Activated CD4-positive, alpha-beta T cell treated with anti-CD3 and anti-CD28 coated beads for 1 hour (primary cell): ENCODE measurements around the gene CARMIL1.

ENCODE experiments used
- DNase-seq: peaks from one replicate; pipeline ENCODE4 v3.0.0-alpha.2; 2020

The CARMIL1 gene

DNA sequence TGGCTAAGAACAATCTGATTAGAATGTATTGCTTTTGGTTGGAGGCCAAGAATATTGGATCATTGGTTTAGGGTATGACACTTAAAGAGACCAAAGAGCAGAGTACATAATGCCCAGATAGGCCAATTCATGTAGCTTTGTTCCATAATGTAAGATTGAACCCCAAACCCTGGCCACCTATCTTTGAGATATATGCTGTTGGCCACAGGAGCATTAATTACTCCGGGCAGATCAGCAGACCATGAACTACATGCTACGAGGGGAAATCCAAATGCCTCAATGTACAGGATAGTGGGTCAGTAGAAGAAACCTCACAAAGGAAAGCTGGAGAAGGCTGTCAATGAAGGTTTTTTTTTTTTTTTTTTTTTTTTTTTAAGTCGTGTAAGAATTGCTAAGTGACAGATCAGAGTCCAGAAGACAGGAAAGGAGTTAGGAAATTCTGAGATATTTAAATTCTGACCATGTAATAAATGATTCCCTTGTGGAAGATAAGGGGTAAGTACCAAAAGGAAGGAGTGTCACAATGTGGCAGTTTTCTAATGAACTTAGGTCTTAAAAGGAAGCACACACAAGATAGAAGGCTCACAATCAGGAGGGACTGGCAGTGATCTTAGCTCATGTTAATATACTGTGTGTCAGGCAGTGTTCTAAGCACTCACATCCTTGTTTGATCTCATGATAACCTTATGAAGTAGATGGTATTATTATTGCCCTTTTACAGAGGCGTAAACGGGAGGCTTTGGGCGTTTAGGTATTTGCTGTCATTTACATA is 61.4 kb downstream of the CARMIL1 start:
- no peak for DNase-seq

DNA sequence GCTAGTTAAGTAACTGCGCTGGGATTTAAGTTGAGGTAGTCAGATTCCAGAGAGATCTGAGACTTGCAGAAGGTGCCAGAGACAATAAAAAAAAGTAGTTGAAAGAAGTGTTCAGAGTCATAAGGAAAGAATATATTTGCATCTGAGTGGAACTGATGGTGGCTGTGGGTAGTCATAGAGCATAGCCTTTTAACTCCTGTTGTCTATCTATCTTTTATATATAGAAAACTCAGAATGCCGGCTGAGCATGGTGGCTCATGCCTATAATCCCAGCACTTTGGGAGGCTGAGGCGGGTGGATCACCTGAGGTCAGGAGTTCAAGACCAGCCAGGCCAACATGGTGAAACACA is 62.0 kb downstream of the CARMIL1 start:
- DNase-seq: no peak

DNA sequence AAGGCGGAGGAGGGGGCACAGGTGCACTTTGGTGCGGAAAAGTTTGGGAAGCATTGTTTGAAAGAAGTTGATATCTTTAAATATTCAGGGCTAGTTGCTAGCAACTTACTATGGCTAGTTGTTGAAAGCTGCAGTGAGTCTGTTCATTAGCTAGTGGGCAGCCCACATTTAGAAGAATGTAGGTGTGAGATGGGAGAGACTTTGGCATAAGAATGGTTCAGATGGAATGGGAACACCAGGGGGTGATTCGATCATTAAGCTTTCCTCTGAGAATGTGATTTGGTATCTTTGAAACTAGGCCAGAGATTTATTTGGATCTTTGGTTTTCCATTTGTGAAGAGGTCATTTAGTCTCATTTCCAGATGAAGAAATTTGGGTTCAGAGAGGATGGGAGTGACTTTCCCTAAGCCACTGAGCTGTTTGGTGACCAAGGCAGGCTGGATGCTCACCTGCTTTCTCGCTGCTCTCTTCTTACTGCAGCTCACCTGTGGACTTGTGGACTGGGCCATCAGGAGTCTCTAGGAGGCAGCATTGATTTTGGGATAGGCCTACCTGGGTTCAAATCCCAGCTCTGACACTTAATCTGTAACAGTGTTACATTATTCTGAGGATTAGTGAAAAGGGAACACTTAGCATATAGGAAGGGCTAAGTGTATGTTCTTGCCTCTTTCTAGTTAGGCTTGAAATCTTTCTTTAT is 62.9 kb downstream of the CARMIL1 start:
- DNase-seq: no peak

DNA sequence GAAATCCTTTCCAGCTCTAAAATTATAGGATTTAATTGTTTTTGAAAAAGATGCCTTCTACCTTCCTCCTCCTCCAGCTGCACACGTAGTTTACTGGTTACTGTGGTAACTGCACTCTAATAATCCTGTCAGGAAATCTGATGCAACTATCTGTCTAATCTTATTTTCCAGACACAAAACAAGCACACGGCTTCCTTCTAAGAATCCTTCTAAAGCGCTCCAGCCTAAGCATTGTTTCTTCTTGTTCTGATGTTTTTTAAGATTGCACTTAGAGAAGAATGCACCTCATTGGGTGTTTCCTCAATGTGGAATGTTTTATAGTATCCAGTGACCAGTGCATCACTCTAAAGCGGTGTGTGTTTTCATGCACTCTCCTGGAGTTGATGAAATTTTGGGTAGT is 63.6 kb downstream of the CARMIL1 start:
- DNase-seq: no peak

DNA sequence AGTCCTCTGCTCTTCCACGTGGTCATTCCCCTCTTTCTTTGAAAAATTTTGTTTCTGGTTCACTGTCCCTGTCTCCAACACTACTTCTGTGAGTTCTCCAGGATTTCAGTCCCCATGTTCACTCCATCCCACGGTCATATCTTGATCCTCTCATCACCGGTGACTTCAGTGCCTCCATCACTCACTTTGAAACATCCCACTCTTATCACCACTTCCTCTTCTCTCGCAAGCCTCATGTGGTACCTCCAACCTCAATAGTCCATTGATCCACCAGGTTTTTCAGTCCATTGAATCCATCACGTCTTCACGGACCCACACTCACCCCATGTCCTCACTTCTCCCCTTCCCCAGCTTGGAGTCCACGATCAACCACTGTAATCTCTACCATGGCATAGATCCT is 64.8 kb downstream of the CARMIL1 start:
- no peak for DNase-seq

DNA sequence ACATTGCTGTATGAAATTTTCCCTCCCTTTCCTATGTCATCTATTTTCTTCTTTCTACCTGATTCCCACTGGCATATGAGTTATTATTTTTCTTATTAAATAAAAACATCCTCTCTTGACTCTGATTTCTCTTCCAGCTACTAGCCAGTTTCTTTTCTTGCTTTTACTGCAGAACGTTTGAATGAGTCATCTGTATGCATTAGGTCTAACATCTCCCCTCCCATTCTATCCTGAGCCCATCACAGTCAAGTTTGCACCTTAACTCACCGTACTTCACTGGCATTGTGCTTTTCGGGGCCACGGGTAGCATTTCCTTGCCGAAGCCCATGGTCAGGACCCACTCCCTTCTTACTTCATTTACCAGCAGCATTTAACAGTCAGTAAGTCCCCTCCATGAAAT is 65.7 kb downstream of the CARMIL1 start:
- no peak for DNase-seq

DNA sequence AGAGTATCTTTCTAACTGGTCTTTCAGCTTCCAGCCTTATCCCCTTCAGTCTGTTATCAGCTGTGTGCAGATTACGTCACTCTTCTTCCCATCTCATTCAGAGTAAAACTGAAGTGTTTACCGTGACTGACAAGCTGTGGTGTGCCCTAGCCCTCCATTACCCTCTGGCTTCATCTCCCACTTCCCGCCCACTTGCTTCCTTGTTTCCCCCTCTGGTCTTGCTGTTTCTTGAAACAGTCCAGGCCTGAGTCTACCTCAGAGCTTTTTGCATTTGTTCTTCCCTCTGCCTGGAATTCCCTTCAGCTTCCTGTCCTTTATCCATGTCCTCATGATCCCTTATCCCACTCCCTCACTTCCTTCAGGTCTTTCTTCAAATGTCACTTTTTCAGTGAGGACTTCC is 66.9 kb downstream of the CARMIL1 start:
- DNase-seq: no peak

DNA sequence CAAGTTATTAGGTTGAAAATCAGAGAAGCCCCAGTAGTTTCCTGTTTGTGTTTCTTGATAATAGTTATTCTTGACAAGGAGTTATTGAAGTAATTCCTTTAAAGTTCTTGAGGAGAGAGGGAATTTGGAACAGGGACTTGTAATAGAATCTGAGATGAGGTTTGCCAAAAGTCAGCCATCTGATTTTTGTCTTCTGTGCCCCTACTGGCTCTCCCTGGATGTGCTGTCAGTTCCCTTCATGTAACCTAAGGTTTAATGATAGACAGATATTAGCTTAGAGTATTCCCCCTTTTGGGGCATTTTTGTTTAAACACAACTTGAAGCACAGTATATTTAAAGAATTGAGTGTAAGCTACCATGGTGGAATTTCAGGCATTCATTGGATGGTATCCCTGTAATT is 71.4 kb downstream of the CARMIL1 start:
- DNase-seq: no peak

DNA sequence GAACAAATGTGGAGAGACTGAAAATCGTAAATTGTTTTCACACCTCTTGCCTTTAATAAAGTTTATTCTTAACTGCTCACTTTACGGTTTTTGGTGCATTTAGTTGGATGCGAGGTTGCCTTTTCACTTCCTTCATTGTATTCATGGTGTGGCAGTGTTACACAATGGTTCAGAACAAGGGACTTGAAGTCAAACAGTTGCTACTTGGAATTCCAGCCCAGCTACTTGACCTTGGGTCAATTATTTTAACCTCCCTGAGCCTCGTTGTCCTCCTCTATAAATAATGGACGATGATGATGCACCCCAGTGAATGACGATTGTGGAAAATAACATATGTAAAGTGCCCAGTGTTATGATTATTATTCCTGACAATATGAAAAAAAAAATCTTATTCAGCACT is 72.3 kb downstream of the CARMIL1 start:
- DNase-seq: no peak

DNA sequence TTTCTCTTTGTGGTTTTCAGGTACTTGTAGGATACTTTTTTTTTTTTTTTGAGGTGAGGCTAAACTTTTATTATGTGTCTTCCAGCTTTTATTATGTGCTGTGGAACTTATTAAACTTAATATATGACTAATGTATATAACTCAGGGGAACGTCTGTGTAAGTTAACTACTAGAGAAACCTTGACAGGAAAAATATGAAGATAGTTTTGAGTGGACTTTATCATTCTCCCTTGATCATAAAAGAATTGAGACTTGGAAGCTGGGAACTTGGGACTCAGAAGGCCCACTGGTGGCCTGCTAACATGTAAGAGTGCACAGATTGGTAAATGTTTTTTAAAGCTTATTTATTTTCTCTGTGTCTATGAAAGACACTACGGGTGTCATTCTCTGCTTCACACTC is 73.1 kb downstream of the CARMIL1 start:
- no peak for DNase-seq

DNA sequence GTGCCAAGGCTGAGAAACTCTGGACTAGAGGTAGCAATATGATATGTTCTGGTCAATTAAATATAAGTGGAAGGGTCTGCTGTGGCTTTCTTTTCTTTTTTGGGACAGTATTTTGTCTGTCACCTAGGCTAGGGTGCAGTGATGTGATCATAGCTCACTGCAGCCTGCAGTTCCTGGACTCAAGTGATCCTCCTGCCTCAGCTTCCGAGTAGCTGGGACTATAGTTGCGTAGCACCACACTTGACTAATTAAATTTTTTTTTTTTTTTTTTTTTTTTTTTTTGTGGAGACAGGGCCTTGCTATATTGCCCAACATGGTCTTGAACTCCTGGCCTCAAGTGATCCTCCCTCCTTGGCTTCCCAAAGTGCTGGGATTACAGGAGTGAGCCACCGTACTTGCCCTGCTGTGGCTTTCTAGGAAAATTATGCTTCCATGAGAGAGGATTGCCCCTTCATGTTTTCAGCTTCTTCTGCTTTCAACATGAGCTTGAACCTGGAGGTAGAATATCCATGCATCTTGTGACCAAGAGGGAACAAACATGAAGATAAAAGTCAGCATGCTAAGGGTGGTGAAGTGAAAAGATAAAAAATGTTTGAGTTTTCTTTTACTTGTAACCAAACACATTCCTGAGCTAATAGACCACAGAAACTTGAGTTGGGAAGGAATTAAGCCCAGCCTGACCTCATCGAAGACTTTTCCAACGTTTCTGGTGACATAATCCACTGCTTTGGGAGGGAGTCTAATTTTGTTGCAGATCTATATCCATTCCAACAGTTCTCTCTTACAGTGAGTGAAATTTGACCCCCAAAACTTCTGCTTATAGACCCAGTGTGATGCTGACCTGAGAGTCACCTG is 75.1 kb downstream of the CARMIL1 start:
- DNase-seq: no peak

DNA sequence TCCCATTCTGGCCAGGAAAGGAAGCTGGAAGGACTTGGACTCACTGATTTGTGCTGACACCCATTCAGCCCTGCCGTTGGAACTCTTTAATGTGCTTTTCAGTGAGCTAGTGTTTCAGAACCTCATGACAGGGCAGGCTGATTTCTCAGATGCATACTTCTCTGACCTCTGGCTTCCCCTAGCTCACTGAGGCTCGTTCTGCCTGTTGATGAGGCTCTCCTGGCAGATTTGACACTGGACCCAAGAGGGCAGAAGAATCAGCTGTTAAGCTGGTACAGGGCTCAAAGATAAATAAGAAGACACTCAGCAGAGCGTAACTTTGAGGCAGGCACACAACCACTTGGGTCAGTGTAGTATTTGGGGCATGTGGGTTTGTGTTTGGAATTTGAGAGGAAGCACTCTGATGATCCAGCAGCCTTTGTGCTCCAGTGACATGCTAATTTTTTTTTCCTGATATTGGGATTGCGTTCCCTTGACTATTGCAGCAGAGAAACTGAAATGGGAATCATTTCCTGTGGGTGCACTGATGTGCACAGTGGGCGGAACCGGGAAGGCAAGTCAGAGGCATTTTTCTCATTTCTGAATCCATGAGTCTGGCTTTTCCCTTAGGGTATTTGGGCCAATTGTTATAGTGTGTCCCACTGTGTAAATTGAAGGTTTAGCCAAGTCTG is 80.2 kb downstream of the CARMIL1 start:
- DNase-seq: no peak

DNA sequence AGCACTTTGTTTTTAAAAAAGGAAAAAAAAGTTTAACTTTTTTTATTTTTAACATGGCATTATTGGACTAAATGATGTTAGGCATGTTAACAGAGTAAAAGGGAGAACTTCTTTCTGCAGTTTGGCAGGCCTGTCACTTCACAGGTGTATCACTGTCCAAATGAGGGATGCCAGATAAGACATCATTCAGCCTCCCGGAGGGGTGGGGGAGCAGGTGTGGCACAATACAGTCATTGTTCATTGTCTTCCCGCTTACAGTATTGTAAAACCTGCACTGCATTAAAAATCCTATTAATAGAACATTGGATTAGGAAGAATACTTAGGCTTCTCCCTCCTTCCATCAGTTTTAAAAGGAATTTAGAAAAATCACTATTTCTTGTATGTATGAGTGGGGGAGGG is 80.7 kb downstream of the CARMIL1 start:
- no peak for DNase-seq

DNA sequence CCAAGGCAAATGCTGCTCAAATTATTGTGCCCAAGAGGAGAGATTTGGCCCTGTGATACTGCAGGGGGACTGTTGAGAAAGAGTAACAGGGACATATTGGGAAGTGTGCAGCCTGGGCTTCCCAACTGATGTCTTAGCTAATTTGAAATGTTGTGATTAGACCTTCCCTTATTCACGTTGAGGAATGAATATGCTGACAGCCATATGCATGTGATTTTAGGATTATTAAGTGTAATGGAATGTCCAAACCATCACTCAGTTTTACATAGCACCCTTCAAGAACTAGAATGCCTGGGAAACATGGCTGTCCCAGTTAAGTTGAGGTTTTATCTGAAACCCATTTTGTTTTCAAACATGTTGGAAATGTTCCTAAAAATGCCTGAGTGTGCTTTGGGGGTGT is 81.4 kb downstream of the CARMIL1 start:
- DNase-seq: no peak

DNA sequence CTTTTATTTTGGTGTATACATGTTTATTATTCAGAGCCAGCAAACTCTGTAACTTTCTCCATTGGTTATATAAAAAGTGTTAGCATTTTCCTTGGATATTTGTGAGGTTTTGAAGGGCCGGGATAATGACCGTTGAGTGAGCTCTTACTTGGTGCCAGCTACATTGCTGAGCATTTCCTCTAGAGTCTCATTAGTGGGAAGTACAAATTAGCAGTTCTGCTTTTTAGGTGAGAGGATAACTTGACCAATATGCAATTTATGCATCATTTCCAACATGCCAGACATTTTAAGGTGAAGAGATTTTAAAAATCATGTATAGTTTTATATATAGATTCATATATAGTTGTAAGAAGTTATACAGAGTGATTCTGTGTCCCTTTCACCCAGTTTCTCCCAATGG is 84.3 kb downstream of the CARMIL1 start:
- DNase-seq: no peak

DNA sequence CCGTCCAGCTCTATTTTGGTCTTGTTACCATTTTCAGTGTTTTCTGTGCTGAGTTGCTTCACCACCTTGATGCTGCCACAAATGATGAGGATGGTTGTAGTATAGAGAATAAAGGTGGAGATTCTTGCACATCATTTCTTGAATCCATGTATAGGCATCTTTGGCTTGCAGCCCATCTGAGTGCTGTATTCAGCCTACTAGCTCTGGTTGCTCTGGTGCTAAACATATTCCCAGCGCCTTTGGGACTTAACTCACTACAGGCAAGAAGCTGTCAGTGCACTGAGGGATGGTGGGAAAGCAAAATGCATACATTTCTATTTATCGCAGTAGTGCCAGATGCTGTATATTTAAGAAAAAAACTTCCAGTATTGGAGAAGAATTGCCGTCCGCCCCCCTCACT is 86.0 kb downstream of the CARMIL1 start:
- DNase-seq: no peak

DNA sequence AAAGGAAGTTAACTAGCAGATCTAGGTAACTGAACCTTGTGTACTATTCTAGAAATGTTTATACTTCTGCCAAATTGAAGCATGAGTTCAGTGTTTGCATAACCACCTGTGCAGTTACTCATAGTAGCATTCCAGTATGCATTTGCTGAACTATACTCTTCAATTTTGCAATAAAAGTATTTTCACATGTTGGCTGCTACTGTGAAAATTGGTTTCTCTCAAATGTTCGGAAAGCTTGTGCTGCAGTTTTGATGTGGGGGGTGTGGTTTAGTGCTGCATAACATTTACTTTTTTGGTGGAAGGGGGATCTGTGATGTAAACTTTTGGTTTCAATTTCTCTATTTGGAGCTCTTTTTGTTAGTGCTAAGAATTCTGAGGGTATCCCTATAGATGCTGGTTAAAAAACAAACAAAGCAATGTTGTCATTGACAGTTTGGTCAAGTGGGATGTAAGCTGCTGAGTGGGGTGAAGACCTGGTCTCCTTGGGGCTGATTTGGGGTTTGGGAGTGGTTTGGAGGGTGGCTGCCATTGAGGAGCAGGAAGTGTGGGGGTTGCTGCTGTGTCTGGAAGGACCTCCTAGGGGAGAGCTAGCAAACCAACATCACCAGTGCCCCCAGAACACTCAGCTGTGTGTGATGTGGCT is 87.8 kb downstream of the CARMIL1 start:
- no peak for DNase-seq

DNA sequence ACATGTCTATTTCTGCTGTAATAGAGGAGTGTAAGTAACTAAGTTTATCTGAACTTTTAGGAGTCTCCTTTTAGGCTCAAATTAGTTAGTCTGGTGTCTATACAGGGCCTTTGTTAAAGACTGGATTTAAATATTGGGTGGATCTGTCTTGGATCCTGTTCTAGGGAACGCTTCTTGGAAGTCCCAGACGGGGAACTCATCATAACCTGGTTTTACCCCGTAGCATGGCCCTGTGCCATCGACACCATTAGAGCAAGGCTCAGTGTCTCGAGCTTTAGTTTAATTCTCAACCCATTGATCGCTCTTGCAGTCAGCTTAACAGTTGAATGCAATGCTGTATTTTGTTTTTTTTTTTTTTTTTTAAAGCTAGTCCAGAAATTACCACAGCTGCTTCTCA is 89.9 kb downstream of the CARMIL1 start:
- DNase-seq: no peak

DNA sequence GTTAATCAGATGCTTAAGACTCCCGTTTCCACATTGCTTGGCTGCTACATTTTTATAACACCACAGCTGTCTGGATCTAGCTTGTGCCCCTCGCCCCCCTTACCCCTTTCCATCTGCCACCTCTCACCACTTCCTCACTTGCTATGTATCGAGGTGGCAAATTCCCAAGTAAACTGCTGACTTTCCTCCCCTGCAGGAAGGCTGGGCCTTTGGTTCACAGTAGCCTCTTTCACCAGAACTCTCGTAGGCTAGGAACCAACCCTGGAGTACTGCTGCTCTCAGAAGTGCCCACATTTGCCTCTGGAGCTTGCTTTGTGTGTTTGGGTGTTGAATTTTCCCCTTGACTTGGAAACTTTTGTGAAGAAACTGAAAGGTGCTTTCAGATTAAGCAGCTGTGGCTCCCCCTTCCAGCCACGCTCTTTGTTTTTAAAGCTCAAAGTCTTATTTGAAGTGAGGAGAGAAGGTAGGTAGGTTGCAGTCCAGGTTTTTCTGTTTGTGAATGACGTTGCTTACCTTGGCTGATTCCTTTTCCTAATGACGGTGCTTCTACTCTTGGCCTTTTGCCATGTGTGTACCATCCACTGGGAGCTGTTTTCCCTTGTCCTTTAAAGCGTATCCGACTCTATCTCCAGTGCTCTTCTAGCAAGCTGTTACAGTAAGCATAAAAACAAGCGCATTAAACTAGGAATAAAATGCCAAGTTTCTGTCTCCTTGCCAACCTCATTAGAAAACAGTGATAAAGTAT is 90.4 kb downstream of the CARMIL1 start:
- DNase-seq: no peak

DNA sequence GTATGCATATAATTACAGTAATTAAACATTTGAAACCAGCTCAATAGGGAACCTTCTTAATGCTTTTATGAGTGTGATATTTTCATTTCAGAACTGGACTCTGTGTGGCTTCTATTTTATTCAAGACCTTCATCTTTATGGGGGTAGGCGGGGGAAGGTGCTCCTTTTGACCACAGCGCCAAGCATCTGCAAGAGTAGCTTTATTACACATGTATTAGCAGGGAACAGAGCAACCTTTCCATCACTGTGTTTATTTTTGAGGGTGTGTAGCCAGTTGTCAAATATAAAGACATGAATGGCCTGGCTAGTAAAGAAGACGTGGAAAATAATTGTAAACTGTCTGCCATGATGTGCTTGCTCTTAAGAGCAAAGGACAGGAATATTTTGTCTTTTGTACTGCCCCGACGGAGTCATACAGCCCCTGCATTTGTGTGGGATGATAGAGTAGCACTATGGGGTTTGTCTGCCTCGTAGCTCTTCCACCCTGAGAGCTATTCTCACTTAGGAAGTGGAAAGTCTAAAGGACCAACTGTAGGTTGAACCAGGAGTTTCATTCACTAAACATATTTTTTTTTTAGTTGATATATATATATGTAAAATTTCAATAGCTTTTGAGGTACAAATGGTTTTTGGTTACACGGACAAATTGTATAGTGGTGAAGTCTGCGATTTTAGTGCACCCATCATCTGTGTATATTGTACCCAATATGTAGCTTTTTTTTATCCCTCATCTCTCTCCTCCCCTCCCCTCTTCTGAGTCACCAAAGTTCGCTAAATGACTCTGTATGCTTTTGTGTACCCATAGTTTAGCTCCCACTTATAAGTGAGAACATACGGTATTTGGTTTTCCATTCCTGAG is 91.2 kb downstream of the CARMIL1 start:
- no peak for DNase-seq

DNA sequence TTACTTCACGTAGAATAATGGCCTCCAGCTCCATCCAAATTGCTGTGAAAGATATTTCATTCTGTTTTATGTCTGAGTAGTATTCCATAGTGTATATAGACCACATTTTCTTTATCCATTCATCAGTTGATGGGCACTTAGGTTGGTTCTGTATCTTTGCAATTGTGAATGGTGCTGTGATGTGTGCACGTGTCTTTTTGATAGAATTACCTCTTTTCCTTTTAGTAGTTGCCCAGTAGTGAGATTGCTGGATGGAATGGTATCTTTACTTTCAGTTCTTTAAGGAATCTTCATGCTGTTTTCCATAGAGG is 91.8 kb downstream of the CARMIL1 start:
- DNase-seq: no peak
